ENCODE measurements around the gene CADM1. TPM values are rescaled to one million over a fixed set of nuclear protein-coding genes. Genes with fewer than 3 reads are reported as not detected.

The CADM1 gene
- total and polyA plus RNA-seq, 2 donors (not counting 3 experiments of a cell fraction or from before 2014, with no cell fraction given), result 0.52 to 2.6 TPM

DNA sequence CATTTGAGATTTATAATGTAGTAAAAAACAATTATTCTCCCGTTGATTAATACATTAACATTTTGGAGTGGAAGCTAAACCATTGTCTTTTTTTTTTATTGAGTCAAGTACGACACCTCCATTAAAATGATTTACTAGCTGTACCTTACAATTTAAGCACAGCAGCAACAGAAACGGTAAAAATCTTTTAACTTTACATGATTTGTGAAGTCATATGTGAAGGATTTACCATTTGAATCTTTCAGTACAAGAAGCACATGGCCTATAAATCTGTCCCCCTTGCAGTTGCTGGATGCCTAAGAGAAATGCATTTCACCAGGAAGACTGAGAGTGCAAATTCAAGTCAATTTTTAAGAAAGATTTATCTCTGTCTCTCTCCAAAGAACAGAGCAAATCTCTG, 324.6 kb downstream of the CADM1 start:
- dilution Hi-C loops (cut with MboI; ENCODE audit: extremely low pct_ligation_motif_present, low sequenced_read_pairs), result no loop called here
- FAIRE-seq (no peak), DNase-seq (ENCODE audit: low read depth, low spot score) (no peak)
- Histone ChIP-seq H3K4me2 (ENCODE audit: insufficient read depth, low read length) (no peak overlapping the region), H3K9me3 (replicated peaks; ENCODE audit: control insufficient read depth, insufficient read depth, low read length) (no peaks in the 10 kb centered on the region), H3K4me1 (ENCODE audit: control insufficient read depth, extremely low read depth, insufficient read depth, low read length) (no peaks in the 10 kb centered on the region), H3K9ac (replicated peaks; ENCODE audit: extremely low read depth, insufficient read depth, low read length) (no peak overlapping the region), H3K27me3 (ENCODE audit: control insufficient read depth in 2 of 2, insufficient read depth in 2 of 2, low read length in 2 of 2) (no peaks in the 10 kb centered on the region), H3K79me2 (ENCODE audit: control insufficient read depth, insufficient read depth, low read length) (no peaks in the 10 kb centered on the region), H3K36me3 (ENCODE audit: control insufficient read depth in 2 of 2, extremely low read depth in 1 of 2, insufficient read depth in 2 of 2, low read length in 2 of 2) (no peaks in the 10 kb centered on the region), H2AFZ (ENCODE audit: low read depth, low read length) (no peak overlapping the region), H3K4me3 (replicated peaks in 1 of 3; ENCODE audit: insufficient read depth in 1 of 3, low read depth in 1 of 3, low read length in 3 of 3) (no peak overlapping the region), H3K9me1 (replicated peaks; ENCODE audit: control insufficient read depth, extremely low read depth, insufficient read depth, low read length) (no peaks in the 10 kb centered on the region), H3K27ac (ENCODE audit: insufficient read depth, low read depth, low read length) (no peak overlapping the region), H4K20me1 (replicated peaks; ENCODE audit: control insufficient read depth, extremely low read depth, insufficient read depth, low read length) (no peaks in the 10 kb centered on the region)
- POLR2A ChIA-PET, result no interaction called here
- no peak for TF ChIP-seq JUN (IDR thresholded peaks at IDR 0.05; ENCODE audit: borderline replicate concordance, insufficient read depth, insufficient read length, low read depth)
- no peak for TF ChIP-seq POLR2AphosphoS5 (IDR thresholded peaks at IDR 0.05; ENCODE audit: insufficient read depth, low read depth, low read length)
- TF ChIP-seq FOS (IDR thresholded peaks at IDR 0.05; ENCODE audit: borderline replicate concordance, insufficient read depth, low read length), result no peak
- no peak for TF ChIP-seq EZH2 (IDR thresholded peaks at IDR 0.05; ENCODE audit: borderline replicate concordance, low read depth, low read length, severe bottlenecking)
- no peak for TF ChIP-seq MYC (IDR thresholded peaks at IDR 0.05; ENCODE audit: low read depth, low read length)
- TF ChIP-seq POLR2A (IDR thresholded peaks at IDR 0.05; ENCODE audit: low read depth, low read length), result no peak
- no peak for TF ChIP-seq MAX (IDR thresholded peaks at IDR 0.05; ENCODE audit: insufficient read depth, insufficient read length)
- no peak for TF ChIP-seq GATA2 (IDR thresholded peaks at IDR 0.05; ENCODE audit: insufficient read depth, insufficient read length, low read depth, low read length)
- TF ChIP-seq, protein P1, sequence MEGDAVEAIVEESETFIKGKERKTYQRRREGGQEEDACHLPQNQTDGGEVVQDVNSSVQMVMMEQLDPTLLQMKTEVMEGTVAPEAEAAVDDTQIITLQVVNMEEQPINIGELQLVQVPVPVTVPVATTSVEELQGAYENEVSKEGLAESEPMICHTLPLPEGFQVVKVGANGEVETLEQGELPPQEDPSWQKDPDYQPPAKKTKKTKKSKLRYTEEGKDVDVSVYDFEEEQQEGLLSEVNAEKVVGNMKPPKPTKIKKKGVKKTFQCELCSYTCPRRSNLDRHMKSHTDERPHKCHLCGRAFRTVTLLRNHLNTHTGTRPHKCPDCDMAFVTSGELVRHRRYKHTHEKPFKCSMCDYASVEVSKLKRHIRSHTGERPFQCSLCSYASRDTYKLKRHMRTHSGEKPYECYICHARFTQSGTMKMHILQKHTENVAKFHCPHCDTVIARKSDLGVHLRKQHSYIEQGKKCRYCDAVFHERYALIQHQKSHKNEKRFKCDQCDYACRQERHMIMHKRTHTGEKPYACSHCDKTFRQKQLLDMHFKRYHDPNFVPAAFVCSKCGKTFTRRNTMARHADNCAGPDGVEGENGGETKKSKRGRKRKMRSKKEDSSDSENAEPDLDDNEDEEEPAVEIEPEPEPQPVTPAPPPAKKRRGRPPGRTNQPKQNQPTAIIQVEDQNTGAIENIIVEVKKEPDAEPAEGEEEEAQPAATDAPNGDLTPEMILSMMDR (IDR thresholded peaks at IDR 0.05; ENCODE audit: extremely low read depth in 1 of 2, insufficient read depth in 1 of 2, low read depth in 1 of 2, low read length in 2 of 2), result no peak
- intact Hi-C loops (cut with micrococcal nuclease), result no loop called here
- CTCF ChIA-PET, result no interaction called here
- no TSS peak for BruUV-seq (replicated peaks)
